B cell (primary cell): Measurements from ENCODE around the gene CHRNA1.

Experiments
- EZH2 ChIP-seq: IDR thresholded peaks from 2 replicates; pipeline ENCODE4 v1.6.1; 2012; ENCODE audit warnings: borderline replicate concordance, low read depth, mild to moderate bottlenecking, moderate library complexity, low read length; ENCODE audit not compliant: insufficient read depth, poor library complexity, severe bottlenecking
- TF ChIP-seq, protein P1 (sequence below): fragments of 200-600 bp; IDR thresholded peaks from one replicate; pipeline ENCODE4 v1.8.0; 2022; ENCODE audit warnings: antibody characterized with exemption, mild to moderate bottlenecking

DNA sequence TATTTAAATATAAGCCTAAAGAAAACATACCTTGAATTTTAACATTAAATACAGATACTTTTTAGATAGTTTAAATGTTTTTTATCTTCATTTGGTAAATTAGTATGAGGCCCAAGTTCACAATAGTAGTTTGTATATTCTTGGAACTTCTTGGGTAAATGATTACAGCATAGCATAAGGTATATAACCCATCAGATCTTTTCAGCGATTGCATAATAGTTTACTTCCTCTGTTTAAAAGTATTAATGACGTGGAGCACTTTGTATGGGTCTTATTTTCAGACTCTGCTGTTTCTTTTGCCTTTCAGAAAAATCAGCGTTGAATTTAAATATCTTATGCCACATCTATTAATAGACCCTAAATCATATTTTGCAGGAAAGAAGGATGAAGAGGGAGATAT, 60.2 kb downstream of the CHRNA1 start:
- TF ChIP-seq, protein P1, sequence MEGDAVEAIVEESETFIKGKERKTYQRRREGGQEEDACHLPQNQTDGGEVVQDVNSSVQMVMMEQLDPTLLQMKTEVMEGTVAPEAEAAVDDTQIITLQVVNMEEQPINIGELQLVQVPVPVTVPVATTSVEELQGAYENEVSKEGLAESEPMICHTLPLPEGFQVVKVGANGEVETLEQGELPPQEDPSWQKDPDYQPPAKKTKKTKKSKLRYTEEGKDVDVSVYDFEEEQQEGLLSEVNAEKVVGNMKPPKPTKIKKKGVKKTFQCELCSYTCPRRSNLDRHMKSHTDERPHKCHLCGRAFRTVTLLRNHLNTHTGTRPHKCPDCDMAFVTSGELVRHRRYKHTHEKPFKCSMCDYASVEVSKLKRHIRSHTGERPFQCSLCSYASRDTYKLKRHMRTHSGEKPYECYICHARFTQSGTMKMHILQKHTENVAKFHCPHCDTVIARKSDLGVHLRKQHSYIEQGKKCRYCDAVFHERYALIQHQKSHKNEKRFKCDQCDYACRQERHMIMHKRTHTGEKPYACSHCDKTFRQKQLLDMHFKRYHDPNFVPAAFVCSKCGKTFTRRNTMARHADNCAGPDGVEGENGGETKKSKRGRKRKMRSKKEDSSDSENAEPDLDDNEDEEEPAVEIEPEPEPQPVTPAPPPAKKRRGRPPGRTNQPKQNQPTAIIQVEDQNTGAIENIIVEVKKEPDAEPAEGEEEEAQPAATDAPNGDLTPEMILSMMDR, result no peak
- no peak for TF ChIP-seq EZH2
